ENCODE results near the gene EPS15.
"Not testable (repeated sequence)": the region's sequence is repeated elsewhere in the genome, so short reads cannot be mapped to it uniquely, and the experiment has no call there.

EPS15 gene

GRCh38 chr1:51534447-51534846 lies 15.4 kb upstream of the EPS15 start:
- no peak for TF ChIP-seq CTCF (IDR thresholded peaks at IDR 0.05; ENCODE audit: borderline replicate concordance, insufficient read depth, low read depth, low read length)
- H3K4me3 ChIP-seq (ENCODE audit: low read depth, low read length): no peak overlapping the region

GRCh38 chr1:51532853-51533252 lies 13.8 kb upstream of the EPS15 start:
- no peak overlapping the region for H3K4me3 ChIP-seq (ENCODE audit: low read depth, low read length)
- TF ChIP-seq CTCF (IDR thresholded peaks at IDR 0.05; ENCODE audit: borderline replicate concordance, insufficient read depth, low read depth, low read length): no peak

- H3K4me3 ChIP-seq (ENCODE audit: low read depth, low read length): not testable (repeated sequence)
These were observed 11.4 kb upstream of the EPS15 start for GRCh38 chr1:51530447-51530846.

GRCh38 chr1:51527144-51527543 lies 8.1 kb upstream of the EPS15 start:
- no peak for TF ChIP-seq CTCF (IDR thresholded peaks at IDR 0.05; ENCODE audit: borderline replicate concordance, insufficient read depth, low read depth, low read length)
- H3K4me3 ChIP-seq (ENCODE audit: low read depth, low read length): no peak overlapping the region

- no peak overlapping the region for H3K4me3 ChIP-seq (ENCODE audit: low read depth, low read length)
- TF ChIP-seq CTCF (IDR thresholded peaks at IDR 0.05; ENCODE audit: borderline replicate concordance, insufficient read depth, low read depth, low read length): no peak
These were observed 7.2 kb upstream of the EPS15 start for GRCh38 chr1:51526248-51526647.

- TF ChIP-seq CTCF (IDR thresholded peaks at IDR 0.05; ENCODE audit: borderline replicate concordance, insufficient read depth, low read depth, low read length): no peak
These were observed 6.2 kb upstream of the EPS15 start for GRCh38 chr1:51525295-51525694.

GRCh38 chr1:51524817-51525216 lies 5.8 kb upstream of the EPS15 start:
- no peak overlapping the region for H3K4me3 ChIP-seq (ENCODE audit: low read depth, low read length)
- TF ChIP-seq CTCF (IDR thresholded peaks at IDR 0.05; ENCODE audit: borderline replicate concordance, insufficient read depth, low read depth, low read length): no peak

More at GRCh38 chr1:51525295-51525694, 6.2 kb upstream of the EPS15 start:
- no peak overlapping the region for H3K4me3 ChIP-seq (ENCODE audit: low read depth, low read length)

- no peak for TF ChIP-seq CTCF (IDR thresholded peaks at IDR 0.05; ENCODE audit: borderline replicate concordance, insufficient read depth, low read depth, low read length)
- no peak overlapping the region for H3K4me3 ChIP-seq (ENCODE audit: low read depth, low read length)
These were observed 4.9 kb upstream of the EPS15 start for GRCh38 chr1:51523931-51524330.

Measured in GM12875 (cell line).